ENCODE data around the gene ZNF367. TPM values are rescaled to one million over a fixed set of nuclear protein-coding genes. Genes with fewer than 3 reads are reported as not detected.

The ZNF367 gene
- total RNA-seq, 1 experiment from 2014 or later = 10.1 TPM

GRCh38 chr9:96367943-96368342 is 50.2 kb downstream of the ZNF367 start:
- WGBS (ENCODE audit: extremely low coverage, insufficient read length, low lambda C conversion rate) = no CpG with 5 or more reads among the region's 1 CpG
- no peak overlapping the region for H3K4ac ChIP-seq (ENCODE audit: low read depth, low read length)
- no peaks in the 10 kb centered on the region for H4K20me1 ChIP-seq (ENCODE audit: control insufficient read depth, insufficient read depth, insufficient read length)
- no peak overlapping the region for H2AFZ ChIP-seq (ENCODE audit: low read length)
- no peak overlapping the region for H4K5ac ChIP-seq (ENCODE audit: insufficient read length, low read depth, low read length)
- no peak overlapping the region for H3K23ac ChIP-seq (ENCODE audit: insufficient read length, low read depth, low read length)
- H3K9me3 Mint-ChIP-seq = no peaks in the 10 kb centered on the region; a peak in 1 of 5 replicates
- no peak overlapping the region for H4K8ac ChIP-seq (replicated peaks; ENCODE audit: insufficient read length, low read depth, low read length)
- no peak overlapping the region for H3K9ac ChIP-seq (ENCODE audit: extremely low read depth, insufficient read length, low read length)
- no peak overlapping the region for H2BK120ac ChIP-seq (ENCODE audit: low read depth, low read length, poor library complexity, severe bottlenecking)
- H3K23me2 ChIP-seq (ENCODE audit: insufficient read length, low read depth, low read length, poor library complexity, severe bottlenecking) = no peaks in the 10 kb centered on the region
- no peak overlapping the region for H3K27ac ChIP-seq (ENCODE audit: insufficient read length, low read depth, low read length)
- no peak overlapping the region for H2BK15ac ChIP-seq (ENCODE audit: low read depth, low read length)
- H3K27me3 Mint-ChIP-seq (ENCODE audit: low read depth) = no peaks in the 10 kb centered on the region
- no peaks in the 10 kb centered on the region for H3K79me2 ChIP-seq (ENCODE audit: insufficient read depth, low read length)
- H2BK5ac ChIP-seq (ENCODE audit: insufficient read length, low read length) = no peak overlapping the region
- no peaks in the 10 kb centered on the region for H3K79me1 ChIP-seq (ENCODE audit: insufficient read depth, low read depth, low read length, poor library complexity, severe bottlenecking)
- H3K9me3 ChIP-seq (ENCODE audit: control insufficient read depth, low read depth, low read length) = no peaks in the 10 kb centered on the region
- no peak for TF ChIP-seq CTCF (conservative IDR thresholded peaks at IDR 0.05)
- H3K18ac ChIP-seq (ENCODE audit: insufficient read length, low read depth, low read length) = no peak overlapping the region
- H3K4me1 ChIP-seq (ENCODE audit: insufficient read depth, low read length) = no peaks in the 10 kb centered on the region
- H2BK12ac ChIP-seq (ENCODE audit: insufficient read length, low read depth, low read length) = no peak overlapping the region
- no peak overlapping the region for H3K14ac ChIP-seq (ENCODE audit: insufficient read depth, low read length)
- no peak overlapping the region for H3K4me2 ChIP-seq (ENCODE audit: insufficient read depth, insufficient read length, low read length)
- no peak overlapping the region for H3K56ac ChIP-seq (ENCODE audit: insufficient read length, low read depth, low read length)
- no peak overlapping the region for H3K27ac Mint-ChIP-seq
- H3K27me3 ChIP-seq (ENCODE audit: insufficient read depth, low read length) = no peaks in the 10 kb centered on the region
- peaks cover 2 to 5% (median 4%) of the 10 kb centered on the region in 3 experiments; a peak in 6 of 7 replicates for H3K36me3 Mint-ChIP-seq (ENCODE audit: insufficient read depth in 1 of 3, low read depth in 3 of 3)
- no peak overlapping the region for H3T11ph ChIP-seq (ENCODE audit: low read length)
- no peak for DNase-seq
- H3K4me3 Mint-ChIP-seq = no peak overlapping the region
- H2BK20ac ChIP-seq (ENCODE audit: low read depth, low read length, poor library complexity, severe bottlenecking) = no peak overlapping the region
- no peak overlapping the region for H2AK5ac ChIP-seq (ENCODE audit: insufficient read length, low read length)
- no peaks in the 10 kb centered on the region for H3K4me1 Mint-ChIP-seq
- H4K91ac ChIP-seq (ENCODE audit: insufficient read length, low read depth, low read length) = no peak overlapping the region

All from H9 (cell line).